Tongue (tissue), 2 donors: ENCODE measurements around the gene ATP11A. TPM values are rescaled to one million over a fixed set of nuclear protein-coding genes. Genes with fewer than 3 reads are reported as not detected.

Source experiments
- DNase-seq: peaks from one replicate; pipeline ENCODE4 v3.0.0-alpha.2; 2015
- total RNA-seq: library from RNA; depleted of rRNA; stranded (reverse); fragments of >200 nt; gene quantifications from one replicate; pipeline ENCODE4 v1.2.3, GENCODE V29; 2014

ATP11A gene
- total RNA-seq, 1 donor from 2014 or later, result 38.0 TPM

DNA sequence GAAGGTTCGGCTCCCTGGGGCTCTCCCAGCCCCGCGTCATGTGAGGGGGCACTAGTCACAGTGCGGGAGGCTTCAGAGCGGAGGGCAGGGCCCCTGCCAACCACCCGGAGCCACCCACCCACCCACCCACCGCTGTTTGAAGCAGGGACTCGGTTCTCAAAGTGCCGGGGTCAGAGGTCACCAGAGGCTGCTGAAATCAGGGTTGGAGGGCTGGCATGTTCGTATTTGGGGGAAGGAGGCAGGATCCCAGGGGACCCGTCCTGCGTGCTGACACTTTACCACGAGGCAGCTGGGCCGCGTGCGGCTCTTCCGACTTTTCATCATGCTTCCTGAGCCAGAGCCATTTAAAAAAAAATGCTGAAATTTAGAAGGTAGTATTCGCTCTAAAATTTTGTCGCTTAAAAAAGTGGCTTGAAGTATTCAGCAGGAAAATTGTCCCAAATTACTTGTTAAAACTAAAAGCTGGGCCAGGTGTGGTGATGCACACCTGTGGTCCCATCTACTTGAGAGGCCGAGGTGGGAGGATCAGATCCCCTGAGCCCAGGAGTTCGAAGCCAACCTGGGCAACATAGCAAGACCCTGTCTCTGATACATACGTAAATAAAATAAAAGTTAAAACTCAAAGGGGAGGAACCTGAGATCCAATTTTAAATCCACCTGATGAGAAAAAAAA is 21.2 kb downstream of the ATP11A start:
- no peak for DNase-seq

DNA sequence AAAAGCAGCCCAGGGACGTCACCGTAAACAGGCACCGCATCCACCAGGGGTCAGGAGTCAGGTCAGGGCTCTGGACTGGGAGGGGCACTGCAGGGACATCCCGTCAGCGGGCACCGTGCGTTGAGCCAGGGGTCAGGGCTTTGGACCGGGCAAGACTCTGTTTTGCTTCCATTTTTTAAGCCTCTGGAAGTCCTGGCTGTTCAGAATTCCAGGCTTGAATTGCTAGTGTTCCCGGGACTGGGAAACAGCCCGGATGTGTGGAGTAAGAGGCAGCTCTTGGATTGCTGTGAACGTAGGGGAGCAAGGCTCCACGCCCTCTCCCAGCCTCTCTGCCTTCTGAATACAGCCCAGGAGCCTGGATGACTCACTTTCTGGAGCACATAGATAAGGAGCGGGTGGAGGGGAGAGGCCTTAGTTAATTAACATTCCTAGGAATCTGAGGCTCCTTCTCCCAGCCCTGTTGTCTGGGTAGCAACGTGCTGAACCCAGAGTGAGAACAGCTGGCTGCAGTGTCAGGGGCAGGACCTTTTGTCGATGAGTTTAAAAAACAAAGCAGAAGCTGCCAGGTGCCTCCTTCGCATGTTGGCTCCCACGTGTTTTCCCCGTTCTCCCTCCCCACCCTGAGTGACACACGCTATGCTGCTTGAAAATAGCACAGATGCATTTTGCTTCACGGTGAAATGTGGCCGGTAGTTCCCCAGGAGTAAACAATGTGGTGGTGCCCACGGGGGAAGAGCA is 21.9 kb downstream of the ATP11A start:
- DNase-seq, result peak; percentile 90

DNA sequence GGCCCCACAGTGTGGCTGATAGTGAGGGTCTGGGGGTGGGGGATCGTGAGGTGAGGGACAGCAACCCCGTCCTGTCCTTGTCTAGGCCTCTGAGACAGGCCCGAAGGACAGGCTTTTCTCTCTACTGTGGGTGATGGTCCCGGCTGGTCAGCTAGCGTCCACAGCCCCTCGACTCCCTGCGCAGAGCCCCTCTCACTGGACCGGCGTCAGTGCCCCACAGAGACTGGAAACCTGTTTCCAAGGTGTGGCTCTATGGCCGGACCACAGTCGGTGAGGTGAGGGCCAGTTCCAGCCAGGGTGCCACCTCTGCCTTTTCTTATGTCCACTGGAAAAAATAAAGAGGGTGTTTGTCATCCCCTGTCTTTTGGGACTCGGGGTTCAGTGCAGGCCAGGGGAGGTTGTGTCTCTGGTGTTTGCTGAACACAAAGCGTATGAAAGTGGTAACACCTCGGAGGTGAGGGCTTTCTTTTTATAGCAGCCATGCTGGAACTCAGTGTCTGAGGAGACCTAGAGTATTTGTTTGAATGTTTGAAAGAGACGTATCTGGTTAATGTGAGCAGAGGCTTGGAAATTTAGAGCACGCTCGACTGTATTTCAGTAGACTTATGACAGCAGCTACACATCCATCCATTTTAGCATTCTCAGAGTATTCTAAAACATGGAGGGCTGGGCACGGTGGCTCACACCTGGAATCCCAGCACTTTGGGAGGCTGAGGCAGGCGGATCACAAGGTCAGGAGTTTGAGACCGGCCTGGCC is 22.8 kb downstream of the ATP11A start:
- DNase-seq, result no peak

DNA sequence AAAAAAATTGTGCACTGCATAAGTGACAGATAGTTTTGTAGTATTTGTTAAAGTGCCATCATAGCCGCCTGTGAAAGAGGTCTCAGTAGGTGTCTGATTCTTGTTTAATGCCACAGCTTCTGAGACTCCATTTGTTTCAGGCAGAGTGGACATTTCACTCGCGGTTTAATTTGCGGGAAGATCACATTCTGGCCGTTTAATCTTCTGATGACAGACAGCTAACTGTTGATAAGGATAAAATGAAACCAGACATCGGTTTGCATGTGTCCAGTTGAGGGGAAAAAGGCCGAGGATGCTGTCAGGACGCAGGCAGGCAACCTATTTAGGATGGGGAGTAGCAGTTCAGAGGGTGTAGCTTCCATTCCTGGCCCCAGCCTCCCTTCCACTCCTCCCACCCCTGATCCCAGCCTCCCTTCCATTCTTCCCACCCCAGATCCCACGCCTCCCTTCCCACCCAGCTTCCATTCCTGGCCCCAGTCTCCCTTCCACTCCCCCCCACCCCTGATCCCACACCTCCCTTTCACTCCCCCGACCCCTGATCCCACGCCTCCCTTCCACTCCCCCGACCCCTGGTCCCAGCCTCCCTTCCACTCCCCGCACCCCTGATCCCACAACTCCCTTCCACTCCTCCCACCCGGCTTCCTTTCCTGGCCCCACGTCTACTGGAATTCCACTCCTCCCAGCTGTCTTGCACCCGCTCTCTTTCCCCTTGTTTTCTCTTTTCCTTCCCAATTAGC is 23.8 kb downstream of the ATP11A start:
- no peak for DNase-seq

DNA sequence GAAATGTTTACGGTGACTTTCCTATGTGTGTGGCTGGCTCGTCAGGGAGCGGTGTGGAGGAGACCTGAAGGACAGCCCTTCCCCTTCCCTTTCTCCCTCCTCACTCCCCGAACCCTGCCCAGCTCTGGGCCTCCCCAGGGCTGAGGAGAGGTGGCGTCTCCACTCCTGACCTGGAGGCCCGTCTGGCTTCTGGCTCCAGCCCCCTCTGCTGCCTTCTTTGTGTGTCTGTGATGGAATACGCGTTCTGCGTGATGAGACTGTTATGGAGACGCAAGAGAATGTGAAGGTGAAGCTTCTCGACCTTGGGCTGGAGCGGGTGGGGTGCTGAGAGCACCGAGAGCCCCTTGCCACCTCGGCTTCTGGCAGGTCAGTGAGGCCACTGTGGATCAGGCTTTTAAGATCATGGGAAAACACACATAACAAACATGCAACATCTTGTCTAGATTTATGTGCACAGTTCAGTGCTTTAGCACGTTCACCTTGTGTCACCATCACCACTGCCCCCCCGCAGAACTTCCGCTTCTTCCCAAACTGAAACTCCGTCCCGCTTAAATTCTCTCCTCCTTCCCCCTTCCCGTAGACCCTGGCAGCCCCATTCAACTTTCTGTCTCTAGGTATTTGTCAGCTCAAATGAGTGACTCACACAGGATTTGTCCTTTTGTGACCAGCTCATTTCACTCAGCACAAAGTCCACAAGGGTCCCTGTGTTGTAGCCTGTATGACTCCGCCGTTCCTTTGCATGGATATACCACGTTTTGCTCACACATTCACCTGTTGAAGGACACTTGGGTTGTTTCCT is 24.7 kb downstream of the ATP11A start:
- DNase-seq, result no peak

DNA sequence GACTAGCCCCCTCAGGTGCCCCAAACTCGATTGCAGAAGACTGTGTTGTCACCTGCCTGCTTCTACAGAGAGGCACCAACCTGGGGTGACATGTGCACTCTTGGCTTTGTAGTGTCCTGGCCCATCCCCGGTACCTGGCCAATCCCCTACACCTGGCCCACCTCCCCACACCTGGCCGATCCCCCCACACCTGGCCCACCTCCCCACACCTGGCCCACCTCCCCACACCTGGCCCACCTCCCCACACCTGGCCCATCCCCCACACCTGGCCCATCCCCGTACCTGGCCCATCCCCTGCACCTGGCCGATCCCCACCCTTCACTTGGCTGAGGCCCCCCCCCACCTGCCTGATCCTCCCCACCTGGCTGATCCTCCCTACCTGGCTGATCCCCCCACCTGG is 25.4 kb downstream of the ATP11A start:
- no peak for DNase-seq

DNA sequence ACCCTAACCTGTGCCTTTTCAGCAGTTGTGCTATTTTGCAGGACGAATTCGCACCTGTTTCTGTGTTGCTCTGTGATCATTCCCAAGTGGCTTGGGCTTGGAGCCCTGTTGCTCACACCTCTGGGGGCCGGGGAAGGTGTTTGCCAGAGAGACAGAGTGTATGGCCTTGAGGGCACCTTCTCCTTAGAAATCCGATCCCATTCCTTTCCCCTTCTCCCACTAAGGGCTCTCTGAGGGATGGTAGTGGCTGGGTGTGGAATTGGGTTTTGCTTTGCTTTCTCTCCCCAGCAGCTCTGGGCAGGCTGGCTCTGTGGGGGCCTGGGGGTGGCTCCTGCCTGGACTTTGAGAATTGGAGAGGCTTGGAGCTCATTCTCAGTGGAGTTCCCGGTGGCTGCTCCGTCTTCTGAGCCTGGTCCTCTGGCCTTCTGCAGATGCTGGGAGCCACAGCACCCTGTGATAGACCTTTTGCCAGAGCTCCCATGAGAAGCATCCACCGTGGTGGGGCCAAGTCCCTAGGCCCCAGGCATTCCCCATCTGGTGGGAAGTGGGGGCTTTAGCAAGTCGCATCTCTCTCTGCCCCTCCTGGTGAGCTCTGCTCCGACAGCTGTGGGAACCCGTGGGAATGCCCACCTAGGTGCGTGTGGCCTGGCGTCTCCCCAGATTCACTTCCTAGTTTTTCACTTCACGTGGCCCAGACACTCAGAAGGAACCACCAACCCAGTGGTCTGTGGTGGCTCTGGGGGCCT is 26.1 kb downstream of the ATP11A start:
- no peak for DNase-seq

DNA sequence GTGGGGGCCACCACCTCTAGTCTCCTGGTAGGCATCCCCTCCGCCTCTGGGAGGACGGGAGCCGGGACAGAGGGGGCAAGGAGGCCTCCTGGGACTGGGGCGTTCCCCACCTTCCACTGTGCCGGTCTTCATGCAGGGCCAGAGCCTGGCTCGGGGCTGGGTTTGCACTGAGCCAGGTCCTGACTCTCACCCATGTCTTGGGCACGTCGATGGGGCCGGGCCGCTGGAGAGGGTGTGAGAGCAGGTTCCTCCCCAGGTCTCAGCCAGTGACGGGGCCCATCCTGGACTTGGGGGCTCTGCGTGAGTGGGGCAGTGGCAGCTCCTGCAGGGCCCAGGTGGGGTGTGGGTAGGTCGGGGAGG is 26.6 kb downstream of the ATP11A start:
- no peak for DNase-seq

DNA sequence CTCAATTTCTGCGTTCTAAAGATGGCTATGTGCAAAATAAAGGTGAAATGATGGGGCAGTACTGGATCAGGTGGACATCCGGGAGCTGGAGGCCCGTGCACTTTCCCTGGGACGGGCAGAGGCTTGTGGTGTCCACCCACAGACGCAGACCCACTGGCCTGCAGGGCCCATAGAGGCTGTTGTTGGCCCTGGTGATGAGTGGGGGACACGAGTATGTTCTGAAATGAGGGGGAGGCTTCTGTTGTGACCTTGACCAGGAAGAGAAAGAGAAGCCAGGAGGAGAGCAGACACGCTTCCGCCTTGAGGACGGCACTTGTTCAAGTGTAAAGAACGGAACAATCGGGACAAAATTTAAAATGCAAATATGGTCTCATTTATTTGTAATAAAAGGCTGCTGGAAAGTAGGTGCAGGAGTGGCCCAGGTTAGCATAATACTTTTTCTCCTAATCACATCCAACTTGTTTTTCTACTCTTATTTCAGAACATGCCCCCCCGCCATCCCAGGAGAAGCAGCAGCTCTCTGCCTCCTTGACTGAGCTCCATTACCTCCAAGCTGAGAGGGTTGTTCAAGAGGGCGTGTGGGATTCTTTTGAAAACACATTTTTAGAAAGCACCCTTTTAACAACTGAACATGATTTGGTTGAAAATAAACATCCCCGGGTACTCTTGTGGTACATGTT is 27.1 kb downstream of the ATP11A start:
- no peak for DNase-seq

DNA sequence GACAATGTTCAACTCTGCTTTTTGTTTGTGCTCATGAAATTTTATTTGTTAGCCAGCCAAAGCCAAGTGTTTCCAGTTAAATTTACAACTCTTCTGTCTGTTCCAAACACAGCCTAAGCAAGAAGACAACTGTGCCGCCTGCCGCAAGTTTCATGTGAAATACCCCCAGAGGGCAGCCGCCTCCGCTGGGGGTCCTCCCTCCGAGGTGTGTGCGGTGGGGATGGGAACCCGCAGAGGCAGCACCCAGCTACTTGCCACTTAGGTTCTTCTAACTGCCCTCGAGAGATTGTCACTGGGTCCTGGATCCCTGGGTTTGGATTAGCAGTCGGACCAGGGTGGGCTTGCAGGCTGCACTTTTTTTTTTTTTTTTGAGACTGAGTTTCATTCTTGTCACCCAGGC is 28.5 kb downstream of the ATP11A start:
- no peak for DNase-seq

DNA sequence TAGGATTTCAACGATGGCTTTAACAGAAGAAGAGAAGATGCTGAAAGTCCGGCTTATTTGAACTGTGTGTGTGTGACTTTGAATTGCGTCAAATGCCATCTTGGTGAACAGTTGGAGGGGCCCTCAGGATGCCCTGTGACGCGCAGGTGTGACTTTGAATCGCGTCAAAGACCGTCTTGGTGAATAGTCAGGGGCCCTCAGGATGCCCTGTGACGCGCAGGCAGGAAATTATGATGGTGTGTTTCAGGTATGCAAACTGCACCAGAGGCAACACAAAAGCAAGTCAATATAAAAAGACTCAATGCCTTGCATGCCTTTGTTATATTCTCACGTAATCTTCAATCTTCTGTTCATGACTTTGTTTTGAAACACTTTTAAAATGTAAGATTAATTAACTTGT is 29.2 kb downstream of the ATP11A start:
- no peak for DNase-seq

DNA sequence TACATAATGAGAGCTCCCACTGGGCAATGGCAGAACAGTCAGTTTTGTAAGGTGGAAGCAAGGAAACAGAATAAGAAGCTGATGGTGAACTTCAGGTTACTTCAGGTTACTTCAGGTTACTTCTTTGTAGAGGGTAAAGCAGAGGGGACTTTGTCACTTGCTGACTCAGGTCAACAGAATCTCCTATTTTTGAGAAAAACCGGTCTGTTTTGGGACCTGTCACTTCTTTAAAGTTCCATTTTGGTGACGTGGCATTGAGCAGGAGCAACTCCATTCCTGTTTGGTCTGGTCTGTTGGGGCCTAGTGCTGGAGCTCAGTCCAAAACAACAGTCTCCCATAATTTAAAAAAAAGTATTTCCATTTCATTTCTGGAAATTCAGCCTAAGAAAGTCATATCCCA is 29.7 kb downstream of the ATP11A start:
- no peak for DNase-seq

DNA sequence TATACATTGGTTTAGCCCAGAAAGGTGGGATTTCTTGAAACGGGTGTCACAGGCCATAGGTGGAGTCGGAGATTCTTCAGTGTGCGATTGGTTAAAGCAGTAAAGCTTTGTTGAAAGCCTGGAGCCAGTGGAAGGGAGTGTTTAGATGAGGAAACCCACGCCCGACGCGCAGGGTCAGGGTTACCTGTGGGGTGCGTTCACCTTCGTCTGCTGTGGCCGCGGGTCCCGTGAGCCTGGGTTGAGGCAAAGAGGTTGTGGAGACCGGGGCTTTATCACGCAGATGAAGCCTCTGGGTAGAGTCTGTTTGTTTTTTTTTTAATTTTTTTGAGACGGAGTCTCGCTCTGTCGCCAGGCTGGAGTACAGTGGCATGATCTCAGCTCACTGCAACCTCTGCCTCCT is 30.4 kb downstream of the ATP11A start:
- no peak for DNase-seq

DNA sequence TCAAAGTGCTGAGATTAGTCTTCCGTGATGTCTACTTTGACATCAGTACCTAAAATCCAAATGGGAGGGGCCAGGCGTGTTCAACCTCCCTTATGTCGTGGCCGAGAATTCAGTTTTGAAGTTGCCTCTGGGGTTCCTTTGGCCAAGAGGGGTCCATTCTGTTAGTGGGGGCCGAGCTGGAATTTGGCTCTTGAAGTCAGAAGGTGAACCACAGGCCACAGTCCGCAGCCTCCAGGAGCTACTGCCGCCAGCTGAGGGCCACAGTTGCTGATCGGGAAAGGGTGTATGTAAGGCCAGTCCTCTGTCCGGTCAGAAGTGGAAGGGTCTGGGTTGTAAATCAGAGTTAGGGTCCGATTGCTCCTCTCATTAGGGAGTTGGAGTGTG is 31.0 kb downstream of the ATP11A start:
- no peak for DNase-seq

DNA sequence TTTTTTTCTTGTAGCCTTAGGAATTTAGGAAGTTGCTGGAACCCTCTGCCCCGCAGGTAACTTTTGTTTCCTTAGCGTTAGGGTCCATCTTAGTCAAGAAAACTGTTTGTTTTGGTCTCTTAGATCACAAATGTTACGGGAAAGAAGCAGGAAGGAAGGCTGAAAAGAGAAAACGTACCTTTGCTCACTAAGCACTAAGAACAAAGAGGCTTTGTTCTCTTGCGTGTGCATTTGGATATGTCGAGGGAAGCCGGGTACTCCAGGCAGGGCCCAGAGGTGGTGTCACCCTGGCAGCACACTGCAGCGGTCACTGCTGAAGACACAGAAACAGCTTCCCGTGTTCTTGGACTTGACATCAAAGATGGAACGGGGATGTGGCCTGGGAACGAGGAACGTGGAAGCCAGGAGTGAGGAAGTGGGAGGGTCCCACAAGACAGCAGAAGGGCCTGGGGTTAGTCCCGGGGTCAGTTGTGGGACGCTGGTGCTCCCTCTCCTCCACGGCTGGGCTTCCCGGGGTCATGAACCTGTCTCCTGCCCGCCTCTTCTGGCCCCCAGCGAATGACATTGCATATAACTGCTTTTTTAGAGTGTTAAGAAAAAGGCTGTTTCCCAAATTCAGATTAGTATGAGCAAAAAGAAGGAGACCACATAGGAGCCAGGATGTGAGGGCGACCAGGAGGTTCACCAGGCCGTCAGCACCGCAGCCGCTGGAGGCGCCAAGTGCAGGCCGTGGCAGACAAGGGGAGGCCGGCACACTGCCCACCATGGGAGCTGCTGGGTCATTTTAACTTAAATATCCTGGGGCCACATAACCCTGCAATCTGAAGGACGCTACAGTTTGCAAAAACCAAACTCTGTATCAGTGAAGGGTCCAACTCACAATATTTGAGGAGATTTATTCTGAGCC is 31.6 kb downstream of the ATP11A start:
- DNase-seq, result no peak

DNA sequence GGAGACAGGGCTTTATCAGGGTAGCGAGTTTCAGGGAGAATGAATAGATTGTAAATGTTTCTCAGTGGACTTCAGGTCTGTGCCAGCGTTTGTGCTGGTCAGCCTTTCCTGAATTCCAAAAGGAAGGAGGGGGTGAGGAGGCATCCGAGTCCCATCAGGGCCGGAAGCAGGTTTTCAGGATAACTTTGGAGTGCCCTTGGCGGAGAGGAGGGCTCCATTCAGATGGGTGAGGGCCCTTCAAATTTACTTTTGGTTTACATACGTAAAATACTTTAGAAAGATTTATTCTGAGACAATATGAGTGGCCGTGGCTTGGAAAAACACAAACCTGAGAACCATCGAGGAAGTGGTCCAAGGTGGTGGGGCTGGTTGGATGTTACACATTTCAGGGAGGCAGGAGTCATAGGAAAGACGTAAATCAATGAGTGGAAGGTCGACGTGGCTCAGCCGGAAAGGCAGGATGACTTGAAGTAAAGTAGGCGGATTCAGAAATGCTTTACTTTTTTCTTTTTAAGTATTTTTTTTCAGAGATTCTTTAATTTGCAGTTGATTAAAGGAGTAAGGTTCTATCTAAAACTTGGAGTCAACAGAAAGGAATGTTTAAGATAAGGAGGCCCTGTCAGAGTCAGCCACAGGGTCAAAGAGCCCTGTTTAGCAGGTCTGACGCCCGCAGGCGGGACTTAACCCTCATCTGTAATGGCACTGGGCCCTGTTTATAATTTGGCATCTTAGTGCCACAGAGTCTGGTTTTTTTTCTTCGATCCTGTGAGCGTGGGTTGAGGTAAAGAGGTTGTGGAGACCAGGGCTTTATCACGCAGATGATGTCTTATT is 32.8 kb downstream of the ATP11A start:
- DNase-seq, result no peak

DNA sequence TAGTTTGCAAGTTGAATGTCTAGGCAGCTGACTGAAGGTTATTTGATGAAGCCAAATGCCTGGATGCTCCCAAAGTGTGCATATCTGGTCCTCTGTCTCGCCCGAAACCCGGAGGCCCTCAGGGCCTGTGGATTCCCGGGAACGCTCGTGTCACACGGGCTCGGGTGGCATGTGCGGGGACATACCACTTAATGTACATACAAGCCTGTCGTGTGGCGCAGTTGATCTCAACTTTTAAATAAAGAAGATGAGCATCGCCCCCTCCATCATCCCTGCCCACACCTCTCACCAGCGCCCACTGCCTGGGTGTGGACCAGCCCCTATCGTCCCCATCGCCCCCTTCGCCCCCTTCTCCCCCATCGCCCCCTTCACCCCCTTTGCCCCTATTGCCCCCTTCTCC is 33.9 kb downstream of the ATP11A start:
- no peak for DNase-seq

DNA sequence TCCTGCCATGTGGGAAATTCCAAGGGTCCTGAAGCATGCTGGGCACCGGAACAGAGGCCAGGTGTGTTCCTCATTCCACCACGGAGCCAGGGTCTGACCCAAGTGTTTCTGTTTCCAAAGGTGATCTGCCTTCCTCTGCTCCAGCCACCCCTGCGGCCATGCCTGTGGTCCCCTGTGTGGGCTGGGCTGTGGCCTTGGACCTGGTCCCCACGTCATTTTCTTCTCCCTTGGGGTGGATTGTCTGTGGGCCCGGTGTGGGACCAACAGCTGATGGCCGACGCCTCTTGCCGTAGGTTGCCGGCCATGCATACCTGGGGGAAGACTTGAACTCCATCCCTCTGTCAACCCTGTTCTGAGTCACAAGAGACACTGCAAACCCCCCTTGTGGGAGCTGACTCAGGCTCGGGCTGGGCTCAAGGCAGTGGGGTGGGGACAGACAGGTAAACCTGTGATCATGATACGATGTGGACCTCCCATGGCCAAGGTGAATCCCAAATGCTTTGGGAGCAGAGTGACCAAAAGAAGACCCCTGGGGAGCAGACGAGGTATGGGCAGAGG is 35.0 kb downstream of the ATP11A start:
- no peak for DNase-seq
